GM19193 (cell line): ENCODE results near the gene TMEM204.

ENCODE experiments used
- POLR2A ChIP-seq: IDR thresholded peaks from 4 replicates; pipeline ENCODE4 v1.6.1; 2011; ENCODE audit not compliant: insufficient read depth, insufficient read length; ENCODE audit errors: extremely low read depth

TMEM204 gene

DNA sequence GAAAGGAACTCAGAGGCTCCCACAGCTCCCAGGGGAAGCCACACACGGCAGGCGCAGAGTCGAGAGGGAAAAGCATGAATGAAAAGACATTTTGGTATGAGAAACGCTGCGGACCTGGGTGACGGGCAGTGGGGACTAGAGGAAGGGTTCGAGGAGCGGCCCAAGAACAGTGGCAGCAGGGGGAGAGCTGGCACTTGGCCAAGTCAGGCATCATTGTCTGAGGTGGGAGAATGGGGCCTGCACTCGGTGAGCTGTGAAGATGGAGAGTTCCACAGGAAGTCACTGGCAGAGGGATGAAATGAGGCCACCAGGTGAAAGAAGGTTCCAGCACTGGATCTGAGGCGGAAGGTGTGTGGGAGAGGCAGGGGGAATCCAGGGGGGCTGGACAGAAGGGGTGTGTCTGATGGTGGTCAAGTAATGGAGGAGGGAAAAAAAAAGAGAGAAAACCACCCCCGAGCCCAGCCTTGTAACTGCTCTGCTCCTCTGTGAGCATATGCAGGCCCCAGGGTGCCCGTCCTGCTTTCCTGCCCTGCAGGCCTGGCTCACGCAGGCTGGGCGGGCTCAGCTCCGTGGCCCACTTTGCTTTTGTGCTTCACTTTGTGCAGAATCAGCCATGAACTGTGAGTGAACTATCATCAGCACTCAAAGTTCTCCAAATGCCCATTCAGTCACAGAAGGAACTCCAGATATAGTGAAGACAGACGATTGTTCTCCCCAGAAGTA lies 31.8 kb downstream of the TMEM204 start:
- TF ChIP-seq POLR2A: no peak

DNA sequence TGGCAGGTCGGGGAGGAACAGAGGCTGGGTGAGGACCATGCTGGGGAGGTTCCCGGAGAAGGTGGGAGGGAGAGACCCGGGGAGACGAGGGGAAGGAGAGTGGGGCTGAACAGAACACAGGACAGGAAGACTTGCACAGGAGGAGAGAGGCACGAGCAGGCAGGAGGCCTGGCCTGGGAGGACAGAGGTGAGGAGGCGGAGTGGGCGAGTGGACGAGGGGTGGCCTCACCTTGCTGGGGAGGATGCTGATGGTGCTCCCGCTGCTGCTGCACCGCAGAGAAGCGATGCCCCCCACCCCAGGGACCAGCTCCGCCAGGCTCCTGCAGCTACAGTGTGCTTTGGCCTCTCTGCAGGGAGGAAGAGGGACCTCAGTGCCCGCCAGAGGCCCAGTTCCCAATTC lies 34.5 kb downstream of the TMEM204 start:
- TF ChIP-seq POLR2A: no peak

DNA sequence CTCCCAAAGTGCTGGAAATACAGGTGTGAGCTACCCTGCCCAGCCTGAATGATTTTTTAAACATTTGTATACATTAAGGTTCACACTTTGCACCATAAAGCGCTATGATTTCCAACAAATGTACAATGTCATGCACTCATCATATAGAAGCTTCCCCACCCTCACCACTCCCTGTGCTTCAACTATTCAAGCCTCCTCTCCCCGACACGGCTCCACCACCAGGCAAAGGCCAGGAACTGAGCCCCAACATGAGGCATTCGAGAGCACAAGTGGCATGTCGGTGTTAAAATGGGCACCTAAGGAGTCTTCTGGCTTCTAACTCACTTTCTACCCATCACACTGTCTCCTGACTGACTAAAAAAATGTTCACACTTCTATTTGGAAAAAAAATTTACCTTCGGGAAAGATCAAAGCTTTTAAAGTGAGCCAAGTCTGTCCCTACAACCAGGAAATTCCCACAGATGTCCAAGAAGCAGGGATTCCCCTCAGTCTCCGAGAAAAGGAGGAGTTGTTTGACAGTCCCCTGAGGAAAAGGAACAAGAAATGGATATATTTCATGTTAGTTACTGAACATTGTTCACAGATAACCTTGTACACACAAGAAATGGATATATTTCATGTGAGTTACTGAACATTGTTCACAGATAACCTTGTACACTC lies 37.7 kb downstream of the TMEM204 start:
- no peak for TF ChIP-seq POLR2A

DNA sequence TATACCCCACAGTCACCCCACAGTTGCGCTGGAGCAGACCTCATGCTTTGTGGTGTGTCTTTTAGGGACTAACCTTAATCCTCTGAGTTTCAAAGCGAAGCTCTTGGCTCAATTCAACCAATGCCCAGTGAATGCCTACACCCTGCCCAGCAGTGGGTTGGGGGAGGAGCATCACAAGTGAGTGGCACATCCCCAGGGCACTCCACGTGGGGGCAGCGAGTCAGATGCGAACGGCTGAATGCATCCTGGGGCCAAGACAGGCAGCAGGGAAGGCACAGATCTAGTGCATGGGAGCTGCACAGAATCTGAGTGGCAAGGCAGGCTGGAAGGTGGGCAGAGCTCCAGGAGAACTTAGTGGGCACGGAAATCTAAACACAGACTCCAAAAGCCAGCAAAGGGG lies 39.2 kb downstream of the TMEM204 start:
- TF ChIP-seq POLR2A: no peak

DNA sequence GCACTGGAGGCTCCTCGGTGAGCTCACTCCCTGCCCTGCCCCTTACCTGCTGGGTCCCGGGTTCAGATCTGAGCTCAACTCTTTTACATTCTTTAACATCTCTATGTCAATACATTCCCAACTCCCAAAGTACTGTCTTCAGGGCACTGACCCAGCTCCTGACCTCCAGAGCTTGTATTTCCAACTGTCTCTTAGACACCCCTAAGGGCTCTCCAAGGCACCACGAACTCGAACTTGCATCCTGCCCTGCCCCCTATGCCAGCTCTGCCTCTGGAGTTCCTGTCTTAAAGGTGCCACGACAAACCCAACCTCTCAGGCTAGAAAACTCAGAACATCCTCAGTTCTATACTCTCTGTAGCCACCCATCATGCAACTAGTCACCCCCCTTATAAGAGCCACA lies 39.8 kb downstream of the TMEM204 start:
- TF ChIP-seq POLR2A: no peak

DNA sequence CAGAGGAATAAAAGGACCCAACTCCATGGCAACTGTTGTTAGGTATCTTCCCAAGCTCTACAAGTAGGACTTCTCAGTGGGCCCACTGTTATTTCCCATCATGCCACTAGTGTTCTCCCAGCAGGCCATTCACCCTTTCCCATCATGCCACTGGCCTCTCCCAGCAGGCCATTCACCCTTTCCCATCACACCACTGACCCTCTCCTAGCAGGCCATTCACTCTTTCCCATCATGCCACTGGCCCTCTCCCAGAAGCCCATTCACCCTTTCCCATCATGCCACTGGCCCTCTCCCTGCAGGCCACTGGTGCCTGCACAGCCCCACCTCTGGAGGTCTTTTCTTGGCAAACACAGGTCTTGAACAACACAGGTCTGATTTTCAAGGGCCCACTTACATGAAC lies 42.1 kb downstream of the TMEM204 start:
- TF ChIP-seq POLR2A: no peak

DNA sequence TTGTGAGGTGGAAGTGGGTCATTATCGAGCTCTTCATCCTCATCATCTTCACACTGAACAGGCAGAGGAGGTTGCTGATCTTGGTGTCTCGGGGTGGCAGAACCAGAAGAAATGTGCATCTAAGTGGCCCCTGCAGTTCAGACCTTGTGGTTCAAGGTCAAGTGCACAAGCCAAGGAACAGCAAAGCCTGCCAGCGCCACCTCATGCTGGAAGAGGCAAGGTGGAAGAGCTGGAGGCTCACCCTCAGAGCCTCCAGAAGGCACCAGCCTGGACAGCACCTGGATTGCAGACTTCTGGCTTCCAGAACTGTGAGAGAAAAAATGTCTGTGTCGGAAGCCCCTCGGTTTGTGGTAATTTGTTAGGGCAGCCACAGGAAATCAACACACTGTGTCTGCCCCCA lies 45.7 kb downstream of the TMEM204 start:
- no peak for TF ChIP-seq POLR2A

DNA sequence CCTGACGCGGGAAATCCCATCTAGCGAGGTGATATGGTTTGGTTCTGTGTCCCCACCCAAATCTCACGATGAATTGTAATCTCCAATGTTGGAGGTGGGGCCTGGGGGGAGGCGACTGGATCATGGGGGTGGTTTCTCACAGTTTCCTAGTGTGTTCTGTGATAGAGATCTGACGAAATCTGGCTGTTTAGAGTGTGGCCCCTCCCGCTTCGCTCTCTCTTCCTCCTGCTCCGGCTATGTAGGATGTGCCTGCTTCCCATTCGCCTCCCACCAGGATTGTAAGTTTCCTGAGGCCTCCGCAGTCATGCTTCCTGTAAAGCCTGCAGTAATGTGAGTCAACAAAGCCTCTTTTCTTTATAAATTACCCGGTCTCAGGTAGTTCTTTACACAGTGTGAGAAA lies 46.8 kb downstream of the TMEM204 start:
- TF ChIP-seq POLR2A: no peak

DNA sequence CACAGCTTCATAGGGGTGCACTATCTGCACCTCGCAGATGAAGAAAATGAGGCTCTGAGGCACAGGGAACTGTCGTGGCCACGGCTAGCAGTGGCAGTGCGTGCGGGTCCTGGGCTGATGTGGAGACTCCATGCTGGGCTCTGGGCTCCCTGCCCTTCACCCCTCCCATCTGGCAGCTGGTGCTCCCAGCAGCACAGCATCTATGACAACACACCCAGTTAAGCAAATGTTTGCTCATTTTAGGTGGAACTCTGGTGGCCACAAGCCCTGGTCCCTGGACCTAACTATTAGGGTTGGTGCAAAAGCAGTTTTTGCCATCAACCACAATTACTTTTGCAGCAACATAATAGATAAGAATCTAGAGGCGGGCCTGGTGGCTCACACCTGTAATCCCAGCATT lies 47.5 kb downstream of the TMEM204 start:
- no peak for TF ChIP-seq POLR2A

DNA sequence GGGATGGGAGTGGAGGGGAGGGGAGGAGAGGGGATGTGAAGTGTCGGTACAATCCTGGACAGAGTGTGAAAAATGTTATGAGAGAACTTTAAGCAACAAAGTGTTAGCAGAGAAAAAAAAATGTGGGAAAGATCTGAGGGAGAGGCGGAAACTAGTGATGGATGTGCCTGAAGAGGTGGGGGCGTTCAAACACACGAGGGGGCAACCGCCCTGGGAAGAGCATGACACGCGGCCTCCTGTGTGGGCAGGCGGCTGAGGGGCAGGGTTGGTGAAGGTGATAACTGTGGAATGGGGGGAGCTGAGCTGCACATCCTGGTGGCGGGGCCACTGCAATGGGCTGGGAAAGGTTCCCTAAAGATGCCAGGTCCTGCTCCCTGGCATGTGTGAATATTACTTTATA lies 48.3 kb downstream of the TMEM204 start:
- no peak for TF ChIP-seq POLR2A

DNA sequence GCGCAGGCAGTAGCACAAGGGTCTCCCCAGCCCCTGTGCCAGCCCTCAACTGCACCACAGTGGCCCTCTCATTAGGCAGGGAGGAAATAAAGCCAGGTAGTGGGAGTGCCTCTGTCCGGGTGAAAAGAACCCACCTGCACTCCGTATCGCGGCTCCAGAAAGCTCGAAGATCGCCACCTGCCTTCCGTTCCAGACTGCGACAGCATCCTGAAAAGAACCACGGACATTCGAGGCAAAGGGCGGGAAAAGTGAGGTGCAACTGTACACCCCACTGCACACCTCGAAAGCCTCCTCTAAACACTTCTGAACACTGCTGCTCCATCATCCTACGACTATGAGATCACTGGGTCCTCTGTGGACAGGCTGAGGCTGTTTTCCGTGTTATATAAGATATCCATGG lies 49.7 kb downstream of the TMEM204 start:
- no peak for TF ChIP-seq POLR2A

DNA sequence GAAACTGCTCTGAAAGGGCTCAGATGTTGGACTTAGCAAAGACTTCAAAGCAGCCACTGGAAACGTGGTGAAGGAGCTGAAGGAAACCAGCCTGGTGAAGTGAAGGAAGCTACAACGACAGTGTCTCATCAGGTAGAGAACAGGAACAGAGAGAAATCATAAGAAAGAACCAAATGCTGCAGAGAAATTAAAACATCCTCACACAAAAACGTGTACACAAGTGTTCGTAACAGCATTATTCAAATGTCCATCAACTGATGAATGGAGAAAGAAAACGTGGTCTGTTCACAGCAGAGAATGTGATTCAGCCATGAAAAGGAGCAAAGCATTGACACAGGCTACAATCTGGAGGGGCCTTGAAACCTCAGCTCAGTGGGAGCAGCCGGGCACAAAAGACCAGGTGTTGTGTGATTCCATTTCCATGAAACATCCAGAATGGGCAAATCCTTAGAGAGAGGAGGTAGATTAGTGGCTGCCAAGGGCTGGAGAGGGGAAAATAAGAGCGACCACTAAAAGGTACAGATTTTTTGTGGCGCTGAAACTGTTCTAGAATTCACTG lies 51.5 kb downstream of the TMEM204 start:
- no peak for TF ChIP-seq POLR2A

DNA sequence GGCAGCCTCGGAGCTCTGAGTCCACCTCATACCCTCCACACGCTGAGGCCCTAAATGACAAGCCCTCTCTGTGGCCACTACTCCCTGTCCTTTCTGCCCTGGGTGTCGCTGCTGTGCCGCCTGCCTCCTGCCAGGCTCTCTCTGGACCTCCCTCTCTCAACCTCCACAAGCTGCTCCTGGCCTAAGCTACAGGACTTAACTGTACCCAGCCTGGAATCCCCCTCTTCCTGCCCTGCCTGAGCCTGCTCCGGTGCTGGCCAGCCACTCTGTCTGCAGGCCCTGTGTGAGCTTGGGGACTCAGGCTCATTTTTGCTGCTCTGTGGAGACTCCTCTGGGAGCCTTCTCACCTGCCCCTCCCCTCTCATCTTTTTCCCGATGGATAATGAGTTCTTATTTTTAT lies 56.9 kb downstream of the TMEM204 start:
- TF ChIP-seq POLR2A: no peak

DNA sequence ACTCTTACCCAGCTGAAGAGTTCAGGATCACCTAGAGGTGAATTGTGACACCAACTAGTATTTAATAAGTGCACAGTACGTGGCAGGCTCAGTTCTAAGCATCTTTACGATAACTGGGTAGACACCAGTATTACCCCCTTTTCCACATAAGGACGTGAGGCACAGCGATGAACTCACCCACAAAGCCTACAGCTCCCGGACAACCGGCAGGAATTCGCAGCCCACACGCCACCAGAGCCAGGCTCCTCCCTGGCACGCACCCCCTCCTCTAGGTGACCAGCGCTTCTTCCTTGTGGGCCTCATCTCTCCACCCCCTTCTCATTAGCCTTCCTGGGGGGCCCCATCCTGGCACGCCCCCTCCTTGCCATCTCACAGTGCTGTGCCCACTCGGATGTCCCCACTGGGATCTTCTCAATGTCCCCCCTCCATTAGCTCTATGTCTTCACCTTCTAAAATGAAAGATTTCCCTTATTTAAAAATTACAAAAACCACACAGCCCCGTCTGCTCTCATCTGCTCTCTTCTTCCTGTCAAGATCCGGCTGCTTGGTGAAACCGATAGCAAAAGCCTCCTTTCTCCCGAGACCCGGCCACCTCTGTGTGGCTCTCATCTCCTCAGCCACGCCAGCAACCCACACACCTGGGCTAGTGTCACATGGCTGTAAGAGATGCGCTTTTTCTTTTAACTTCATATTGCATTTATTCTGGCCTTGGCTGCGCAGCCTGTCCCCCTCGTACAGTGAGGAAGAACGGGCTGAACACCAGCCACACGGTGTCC lies 57.7 kb downstream of the TMEM204 start:
- TF ChIP-seq POLR2A: no peak

DNA sequence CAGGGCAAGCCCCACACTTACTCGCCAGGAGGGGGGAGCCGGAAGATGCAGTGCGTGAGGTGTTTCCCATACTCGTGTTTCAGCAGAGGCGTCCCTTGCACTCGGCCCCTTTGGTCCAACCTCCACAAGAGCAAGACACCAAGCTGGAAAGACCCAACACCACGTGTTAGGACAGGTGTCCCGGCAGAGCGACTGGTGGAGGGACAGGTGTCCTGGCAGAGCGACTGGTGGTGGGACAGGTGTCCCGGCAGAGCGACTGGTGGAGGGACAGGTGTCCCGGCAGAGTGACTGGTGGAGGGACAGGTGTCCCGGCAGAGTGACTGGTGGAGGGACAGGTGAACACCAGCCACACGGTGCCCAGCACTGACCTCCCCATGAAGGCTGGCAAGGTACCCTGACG lies 59.0 kb downstream of the TMEM204 start:
- no peak for TF ChIP-seq POLR2A
